GM23338 (cell line): ENCODE data around the gene TBC1D10B. TPM values are rescaled to one million over a fixed set of nuclear protein-coding genes. Genes with fewer than 3 reads are reported as not detected.
A peak's percentile ranks its signal among the peaks of the same experiment; 100 is the strongest.

Experiments
- ATAC-seq: fragments of 200-7000 bp; cut with Tn5 transposase; 3 replicates; pipeline ENCODE4 v1.9.1; 2020
- DNase-seq: peaks from one replicate; pipeline ENCODE4 v3.0.0-alpha.2; 2015; ENCODE audit warnings: low spot score
- H2AFZ ChIP-seq: fragments of 200-600 bp; sonication (generic); 2 replicates; pipeline ENCODE4 v1.8.0; 2016; ENCODE audit warnings: antibody characterized with exemption, mild to moderate bottlenecking, moderate library complexity
- H3F3A ChIP-seq: fragments of 200-600 bp; sonication (generic); replicated peaks from 2 replicates; pipeline ENCODE4 v1.8.0; 2017; ENCODE audit warnings: antibody characterized with exemption, mixed run types, low read depth
- H3K27ac ChIP-seq: fragments of 200-600 bp; sonication (generic); 2 replicates; pipeline ENCODE4 v1.6.1; 2016; ENCODE audit warnings: low read depth
- H3K27me3 ChIP-seq: fragments of 200-600 bp; sonication (generic); 2 replicates; pipeline ENCODE4 v1.8.0; 2016; ENCODE audit warnings: mild to moderate bottlenecking, mixed run types, moderate library complexity; ENCODE audit not compliant: insufficient read depth
- H3K36me3 ChIP-seq: fragments of 200-600 bp; sonication (generic); 2 replicates; pipeline ENCODE4 v1.8.0; 2016; ENCODE audit warnings: mild to moderate bottlenecking; ENCODE audit not compliant: insufficient read depth
- H3K4me1 ChIP-seq: fragments of 200-600 bp; sonication (generic); 2 replicates; pipeline ENCODE4 v1.8.0; 2016; ENCODE audit warnings: mild to moderate bottlenecking, moderate library complexity; ENCODE audit not compliant: insufficient read depth
- H3K4me2 ChIP-seq: fragments of 200-600 bp; sonication (generic); 2 replicates; pipeline ENCODE4 v1.7.1; 2017; ENCODE audit warnings: mixed run types
- H3K4me3 ChIP-seq: fragments of 200-600 bp; sonication (generic); 2 replicates; pipeline ENCODE4 v1.6.1; 2016; ENCODE audit warnings: mixed run types
- H3K79me2 ChIP-seq: fragments of 200-600 bp; sonication (generic); replicated peaks from 2 replicates; pipeline ENCODE4 v1.8.0; 2017; ENCODE audit warnings: mild to moderate bottlenecking; ENCODE audit not compliant: insufficient read depth
- H3K9me2 ChIP-seq: fragments of 200-600 bp; sonication (generic); 2 replicates; pipeline ENCODE4 v1.8.0; 2017; ENCODE audit not compliant: insufficient read depth
- H4K20me1 ChIP-seq: fragments of 200-600 bp; sonication (generic); replicated peaks from 2 replicates; pipeline ENCODE4 v1.8.0; 2017; ENCODE audit warnings: mild to moderate bottlenecking; ENCODE audit not compliant: insufficient read depth
- H3K27ac Mint-ChIP-seq: 2 replicates; pipeline ENCODE4 v1.8.0; 2020; ENCODE audit warnings: inconsistent platforms, mild to moderate bottlenecking, moderate library complexity, mixed read lengths
- H3K27me3 Mint-ChIP-seq: 3 replicates; pipeline ENCODE4 v1.8.0; 2022; ENCODE audit warnings: low read depth, mild to moderate bottlenecking, moderate library complexity, mixed read lengths, inconsistent platforms; ENCODE audit not compliant: insufficient read depth, poor library complexity
- H3K36me3 Mint-ChIP-seq: 3 replicates; pipeline ENCODE4 v1.8.0; 2021; ENCODE audit warnings: low read depth, mild to moderate bottlenecking, inconsistent platforms, moderate library complexity, mixed read lengths
- H3K4me1 Mint-ChIP-seq: 3 replicates; pipeline ENCODE4 v1.8.0; 2020; ENCODE audit warnings: mild to moderate bottlenecking, inconsistent platforms, mixed read lengths
- H3K4me3 Mint-ChIP-seq: 3 replicates; pipeline ENCODE4 v1.8.0; 2021; ENCODE audit warnings: moderate library complexity, mild to moderate bottlenecking, inconsistent platforms, mixed read lengths
- H3K9me3 Mint-ChIP-seq: 3 replicates; pipeline ENCODE4 v1.8.0; 2020; ENCODE audit warnings: moderate library complexity, mild to moderate bottlenecking, inconsistent platforms, mixed read lengths
- CREB1 ChIP-seq: fragments of 250-450 bp; sonication (Bioruptor Pico); IDR thresholded peaks from 2 replicates; pipeline ENCODE4 v1.5.0; 2020; ENCODE audit warnings: low read depth, mild to moderate bottlenecking, moderate library complexity
- CTCF ChIP-seq, 2 experiments: fragments of 200-600 bp in 1 of 2; sonication (generic) in 1 of 2; conservative IDR thresholded peaks; 2 replicates each; pipeline versions ENCODE4 v1.5.1 to v1.6.1; 2016 to 2017; ENCODE audit warnings: antibody characterized with exemption in 2 of 2, low read depth in 2 of 2, mild to moderate bottlenecking in 2 of 2, moderate library complexity in 1 of 2
- ETS1 ChIP-seq: IDR thresholded peaks from 2 replicates; pipeline ENCODE4 v1.6.1; 2016; ENCODE audit warnings: antibody characterized with exemption
- EZH2 ChIP-seq: fragments of 200-600 bp; sonication (generic); IDR thresholded peaks from one replicate; pipeline ENCODE4 v1.8.0; 2017; ENCODE audit warnings: antibody characterized with exemption, mild to moderate bottlenecking, low read depth; ENCODE audit not compliant: unreplicated experiment
- EZH2phosphoT487 ChIP-seq: fragments of 200-600 bp; sonication (generic); IDR thresholded peaks from one replicate; pipeline ENCODE4 v1.8.1; 2018; ENCODE audit warnings: antibody characterized with exemption; ENCODE audit not compliant: unreplicated experiment
- JUNB ChIP-seq: IDR thresholded peaks from one replicate; pipeline ENCODE4 v1.6.1; 2016; ENCODE audit warnings: antibody characterized with exemption; ENCODE audit not compliant: unreplicated experiment
- NANOG ChIP-seq: IDR thresholded peaks from 2 replicates; pipeline ENCODE4 v1.6.1; 2016; ENCODE audit warnings: antibody characterized with exemption, borderline replicate concordance
- POLR2AphosphoS5 ChIP-seq: IDR thresholded peaks from 2 replicates; pipeline ENCODE4 v1.6.1; 2016; ENCODE audit warnings: antibody characterized with exemption, low read depth
- REST ChIP-seq: IDR thresholded peaks from one replicate; pipeline ENCODE4 v1.6.1; 2018; ENCODE audit warnings: antibody characterized with exemption; ENCODE audit not compliant: unreplicated experiment
- STAT1 ChIP-seq: IDR thresholded peaks from one replicate; pipeline ENCODE4 v1.6.1; 2016; ENCODE audit warnings: antibody characterized with exemption; ENCODE audit not compliant: unreplicated experiment
- ZNF114 ChIP-seq: fragments of 250-450 bp; sonication (Bioruptor Pico); IDR thresholded peaks from 2 replicates; pipeline ENCODE4 v1.5.0; 2020; ENCODE audit warnings: mild to moderate bottlenecking, moderate library complexity
- ZNF331 ChIP-seq: fragments of 250-450 bp; sonication (Bioruptor Pico); IDR thresholded peaks from 2 replicates; pipeline ENCODE4 v1.5.0; 2020; ENCODE audit warnings: low read depth, mild to moderate bottlenecking, moderate library complexity
- ZNF462 ChIP-seq: fragments of 250-450 bp; sonication (Bioruptor Pico); IDR thresholded peaks from 2 replicates; pipeline ENCODE4 v1.5.0; 2020; ENCODE audit warnings: mild to moderate bottlenecking, moderate library complexity
- polyA plus RNA-seq: library from polyadenylated mRNA; unstranded; fragments of >200 nt; fragmentation: Nextera tagmentation; extraction: Ambion mirVana; gene quantifications from 2 replicates; pipeline ENCODE4 v1.2.1, GENCODE V29; 2016
- total RNA-seq: library from RNA; depleted of rRNA; stranded (reverse); fragments of >200 nt; shearing (Covaris generic); gene quantifications from 2 replicates; pipeline ENCODE4 v1.2.3, GENCODE V29; 2014

The TBC1D10B gene
- total and polyA plus RNA-seq, 2 experiments from 2014 or later, result 13.3 to 30.8 TPM

GRCh38 chr16:30357085-30357714, 13.1 kb downstream of the TBC1D10B start:
- Histone ChIP-seq H3K27ac (no peak overlapping the region), H3F3A (0 out of 2 replicates have a peak, but pooled peaks cover 3% of the 10 kb centered on the region), H2AFZ (no peak overlapping the region), H3K36me3 (no peaks in the 10 kb centered on the region), H3K27me3 (no peaks in the 10 kb centered on the region), H4K20me1 (no peaks in the 10 kb centered on the region), H3K79me2 (peaks cover 16% of the 10 kb centered on the region), H3K9me2 (no peaks in the 10 kb centered on the region), H3K4me3 (no peak overlapping the region), H3K4me2 (no peak overlapping the region), H3K4me1 (peaks cover 3% of the 10 kb centered on the region)
- ATAC-seq, result no peak
- no peak for DNase-seq
- H3K9me3 Mint-ChIP-seq, result peaks cover 4% of the 10 kb centered on the region; the same call in 2 of the 3 replicates
- peaks cover 23% of the 10 kb centered on the region for H3K27me3 Mint-ChIP-seq
- peaks cover 31% of the 10 kb centered on the region for H3K4me1 Mint-ChIP-seq
- no peak overlapping the region for H3K27ac Mint-ChIP-seq
- H3K36me3 Mint-ChIP-seq, result peaks cover 46% of the 10 kb centered on the region
- TF ChIP-seq REST (no peak), JUNB (no peak), CTCF (conservative IDR thresholded peaks at IDR 0.05; ENCODE audit: low read depth in 2 of 2) (no peak), STAT1 (no peak), NANOG (no peak), ZNF331 (no peak), EZH2phosphoT487 (no peak), ZNF462 (no peak), ZNF114 (CRISPR knock-in tag) (no peak), POLR2AphosphoS5 (no peak), ETS1 (no peak), CREB1 (CRISPR knock-in tag) (no peak), EZH2 (no peak)
- H3K4me3 Mint-ChIP-seq, result peak overlapping the region; percentile 45; the same call in 1 of the 3 replicates
